HG03108 (cell line): ENCODE results near the gene ACTR6.
A peak's percentile ranks its signal among the peaks of the same experiment; 100 is the strongest.

ENCODE experiments used
- ATAC-seq: cut with Tn5 transposase; IDR thresholded peaks from one replicate; pipeline ENCODE4 v1.9.1; 2021; ENCODE audit warnings: moderate library complexity; ENCODE audit not compliant: unreplicated experiment

ACTR6 gene

GRCh38 chr12:100265732-100266584, 65.3 kb downstream of the ACTR6 start:
- no peak for ATAC-seq

DNA sequence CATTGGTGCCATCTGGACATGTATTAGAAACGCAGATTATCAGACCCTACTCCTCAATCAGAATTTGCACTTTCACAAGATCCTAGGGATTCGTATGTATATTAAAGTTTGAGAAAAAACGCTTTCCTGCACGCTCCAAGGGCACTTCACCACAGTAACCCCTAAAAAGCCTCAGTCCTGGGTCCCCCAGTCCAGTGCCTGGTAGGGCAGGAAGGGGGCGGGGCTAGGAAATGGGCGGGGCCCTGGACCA, 65.9 kb downstream of the ACTR6 start:
- ATAC-seq = peak; percentile 80

- ATAC-seq = peak; percentile 90
These were observed 66.4 kb downstream of the ACTR6 start, which contains the start of the genes DEPDC4 and SCYL2 for GRCh38 chr12:100266835-100267602. Gene DEPDC4, minus strand, starts transcription at chr12:100267079. Its CDS starts 3 bp downstream, at chr12:100267076. Gene SCYL2, plus strand, starts transcription at chr12:100267177. Its CDS starts 15,794 bp downstream, at chr12:100282971.

DNA sequence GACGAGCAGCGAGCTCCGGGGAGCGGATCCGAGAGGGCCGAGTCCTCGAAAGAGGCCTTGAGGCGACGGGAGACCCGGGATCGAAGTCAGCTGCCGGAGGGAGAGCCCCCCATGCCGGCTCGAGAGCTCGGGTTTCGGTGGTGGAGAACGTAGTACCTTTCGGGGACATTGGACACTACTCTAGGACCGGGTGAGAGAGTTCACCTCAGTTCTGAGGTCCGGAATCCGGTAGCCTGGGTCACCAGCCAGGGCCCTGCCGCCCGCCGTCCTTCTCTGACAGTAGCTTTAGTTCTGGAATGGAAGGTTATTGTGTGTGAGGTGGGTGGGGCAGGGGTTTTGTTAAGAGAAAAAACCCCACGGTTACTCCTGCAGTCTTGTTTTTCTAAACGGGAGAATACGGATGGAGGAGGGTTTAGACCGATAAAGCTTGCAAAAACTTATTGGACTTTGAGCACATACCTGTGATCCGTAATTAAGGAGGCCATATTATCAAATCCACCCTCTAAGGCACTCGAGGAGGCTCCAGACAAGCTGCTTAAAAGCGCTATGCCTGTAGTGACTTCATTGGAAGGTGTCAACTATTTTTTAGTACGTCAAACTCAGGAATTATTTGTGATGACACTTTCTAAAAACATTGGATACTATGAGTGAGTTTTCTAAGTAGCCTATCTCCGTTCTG, 67.1 kb downstream of the ACTR6 start:
- peak; percentile 14 for ATAC-seq

GRCh38 chr12:100268835-100269564, 68.4 kb downstream of the ACTR6 start:
- ATAC-seq = no peak

GRCh38 chr12:100273782-100274181, 73.2 kb downstream of the ACTR6 start:
- ATAC-seq = no peak
